ACC112 (cell line): ENCODE data around the gene SPCS3.
A peak's percentile ranks its signal among the peaks of the same experiment; 100 is the strongest.
"Not testable (repeated sequence)": the region's sequence is repeated elsewhere in the genome, so short reads cannot be mapped to it uniquely, and the experiment has no call there.

Experiments
- H2AFZ ChIP-seq: fragments of 200-600 bp; sonication (generic); one replicate; pipeline ENCODE4 v1.6.0; 2017; ENCODE audit warnings: antibody characterized with exemption, low read length; ENCODE audit not compliant: unreplicated experiment
- H3K27ac ChIP-seq: fragments of 200-600 bp; sonication (generic); 2 replicates; pipeline ENCODE4 v1.5.1; 2014; ENCODE audit warnings: low read depth, mild to moderate bottlenecking, antibody characterized with exemption, low read length, moderate library complexity
- H3K27me3 ChIP-seq: fragments of 200-600 bp; sonication (generic); 2 replicates; pipeline ENCODE4 v1.6.1; 2014; ENCODE audit warnings: mild to moderate bottlenecking, antibody characterized with exemption, low read length, moderate library complexity, mixed read lengths; ENCODE audit not compliant: insufficient read depth
- H3K36me3 ChIP-seq: fragments of 200-600 bp; sonication (generic); 2 replicates; pipeline ENCODE4 v1.6.1; 2016; ENCODE audit warnings: mild to moderate bottlenecking, antibody characterized with exemption, low read length, moderate library complexity, mixed read lengths; ENCODE audit not compliant: insufficient read depth
- H3K4me1 ChIP-seq: fragments of 200-600 bp; sonication (generic); one replicate; pipeline ENCODE4 v1.6.1; 2016; ENCODE audit warnings: low read length, mixed read lengths; ENCODE audit not compliant: insufficient read depth, unreplicated experiment, control insufficient read depth
- H3K4me3 ChIP-seq: fragments of 200-600 bp; sonication (generic); 2 replicates; pipeline ENCODE4 v1.5.1; 2014; ENCODE audit warnings: mild to moderate bottlenecking, low read depth, low read length
- H3K79me2 ChIP-seq: fragments of 200-600 bp; sonication (generic); one replicate; pipeline ENCODE4 v1.6.0; 2016; ENCODE audit warnings: low read length; ENCODE audit not compliant: control insufficient read depth, unreplicated experiment, insufficient read depth

The SPCS3 gene

DNA sequence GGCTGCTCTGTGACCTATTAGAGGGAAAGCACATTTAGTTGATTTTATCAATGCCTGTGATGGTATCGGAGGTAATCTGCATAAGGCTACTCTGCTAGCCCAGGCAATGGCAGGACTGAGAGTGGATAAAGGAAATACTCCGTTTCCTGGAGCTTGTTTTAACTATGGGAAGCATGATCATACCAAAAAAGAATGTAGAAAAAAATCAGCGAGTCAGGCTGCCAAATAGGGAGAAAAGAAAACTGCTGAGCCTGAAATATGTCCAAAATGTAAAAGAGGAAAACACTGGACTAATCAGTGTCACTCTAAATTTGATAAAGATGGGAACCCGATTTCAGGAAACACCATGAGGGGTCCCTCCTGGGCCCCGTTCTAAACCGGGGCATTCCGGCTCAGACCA, 25.6 kb downstream of the SPCS3 start:
- not testable (repeated sequence) for H3K79me2 ChIP-seq, H3K27me3 ChIP-seq, H3K4me1 ChIP-seq, H3K36me3 ChIP-seq, H3K27ac ChIP-seq
- Histone ChIP-seq H3K4me3 (peak overlapping the region; percentile 68), H2AFZ (peak overlapping the region; percentile 68)

DNA sequence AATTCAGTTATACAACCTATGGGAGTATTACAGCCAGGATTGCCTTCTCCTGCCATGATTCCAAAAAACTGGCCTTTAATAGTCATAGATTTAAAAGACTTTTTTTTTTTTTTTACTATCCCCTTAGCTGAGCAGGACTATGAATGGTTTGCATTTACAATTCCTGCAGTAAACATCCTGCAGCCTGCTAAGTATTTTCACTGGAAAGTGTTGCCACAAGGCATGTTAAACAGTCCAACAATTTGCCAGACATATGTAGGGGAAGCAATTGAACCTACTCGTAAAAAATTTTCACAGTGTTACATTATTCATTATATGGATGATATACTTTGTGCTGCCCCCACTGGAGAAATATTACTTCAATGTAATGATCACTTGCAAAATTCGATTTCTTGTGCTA, 27.1 kb downstream of the SPCS3 start:
- H3K36me3 ChIP-seq, H3K4me3 ChIP-seq, H3K4me1 ChIP-seq, H3K79me2 ChIP-seq, H2AFZ ChIP-seq, H3K27me3 ChIP-seq, H3K27ac ChIP-seq: not testable (repeated sequence)

GRCh38 chr4:176350671-176351070, 30.9 kb downstream of the SPCS3 start:
- no peak overlapping the region for H2AFZ ChIP-seq
- no peak overlapping the region for H3K27ac ChIP-seq
- H3K4me3 ChIP-seq = no peak overlapping the region
- H3K79me2 ChIP-seq = no peaks in the 10 kb centered on the region
- H3K36me3 ChIP-seq = no peaks in the 10 kb centered on the region
- no peaks in the 10 kb centered on the region for H3K27me3 ChIP-seq
- H3K4me1 ChIP-seq = no peaks in the 10 kb centered on the region

DNA sequence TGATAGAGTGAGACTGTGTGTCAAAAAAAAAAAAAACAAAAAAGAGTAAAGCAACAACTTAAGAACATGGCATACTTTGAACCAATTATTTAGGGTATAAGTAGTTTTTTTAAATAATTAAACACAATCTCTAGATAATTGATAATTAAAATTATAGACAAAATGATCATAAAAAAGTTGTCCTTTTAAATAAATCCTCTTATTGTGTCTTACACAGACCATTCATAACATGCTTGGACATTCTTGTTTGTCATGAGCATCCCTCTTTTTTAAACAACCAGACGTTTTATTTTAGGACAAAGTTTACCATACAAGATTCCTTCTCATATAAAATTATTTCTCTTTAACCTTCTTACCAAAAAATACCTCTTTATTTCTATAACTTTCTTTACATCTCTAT, 35.1 kb downstream of the SPCS3 start:
- H3K27me3 ChIP-seq = no peaks in the 10 kb centered on the region
- no peak overlapping the region for H3K4me3 ChIP-seq
- H3K36me3 ChIP-seq = no peaks in the 10 kb centered on the region
- no peak overlapping the region for H2AFZ ChIP-seq
- no peaks in the 10 kb centered on the region for H3K79me2 ChIP-seq
- H3K27ac ChIP-seq = no peak overlapping the region
- H3K4me1 ChIP-seq = peaks cover 6% of the 10 kb centered on the region

- H3K79me2 ChIP-seq = no peaks in the 10 kb centered on the region
- H3K4me3 ChIP-seq = no peak overlapping the region
- H3K36me3 ChIP-seq = no peaks in the 10 kb centered on the region
- H2AFZ ChIP-seq = no peak overlapping the region
- H3K27me3 ChIP-seq = no peaks in the 10 kb centered on the region
- peaks cover 17% of the 10 kb centered on the region for H3K4me1 ChIP-seq
- H3K27ac ChIP-seq = no peak overlapping the region
These were observed 37.8 kb downstream of the SPCS3 start for GRCh38 chr4:176357359-176358082.

DNA sequence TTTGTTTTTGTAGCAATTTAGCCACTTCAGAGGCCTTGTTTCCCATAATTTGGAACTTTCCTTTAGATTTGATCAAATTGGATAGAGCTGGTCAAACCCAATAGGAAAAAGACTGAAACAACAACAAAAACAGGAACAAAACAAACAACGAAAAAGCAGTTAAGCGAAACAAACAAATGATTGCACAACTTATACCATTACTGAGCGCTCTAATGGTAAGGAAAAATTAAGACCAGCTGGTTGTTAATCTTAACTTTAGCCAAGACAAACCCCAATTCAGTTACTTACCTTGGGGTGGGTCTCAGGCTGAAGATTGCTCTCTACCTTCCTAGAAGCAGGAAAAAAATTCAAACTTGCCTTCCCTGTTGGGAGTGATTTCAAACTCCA, 38.3 kb downstream of the SPCS3 start:
- H3K27ac ChIP-seq = no peak overlapping the region
- H3K4me1 ChIP-seq = peaks cover 17% of the 10 kb centered on the region
- no peaks in the 10 kb centered on the region for H3K27me3 ChIP-seq
- H3K36me3 ChIP-seq = no peaks in the 10 kb centered on the region
- no peak overlapping the region for H3K4me3 ChIP-seq
- no peak overlapping the region for H2AFZ ChIP-seq
- H3K79me2 ChIP-seq = no peaks in the 10 kb centered on the region

DNA sequence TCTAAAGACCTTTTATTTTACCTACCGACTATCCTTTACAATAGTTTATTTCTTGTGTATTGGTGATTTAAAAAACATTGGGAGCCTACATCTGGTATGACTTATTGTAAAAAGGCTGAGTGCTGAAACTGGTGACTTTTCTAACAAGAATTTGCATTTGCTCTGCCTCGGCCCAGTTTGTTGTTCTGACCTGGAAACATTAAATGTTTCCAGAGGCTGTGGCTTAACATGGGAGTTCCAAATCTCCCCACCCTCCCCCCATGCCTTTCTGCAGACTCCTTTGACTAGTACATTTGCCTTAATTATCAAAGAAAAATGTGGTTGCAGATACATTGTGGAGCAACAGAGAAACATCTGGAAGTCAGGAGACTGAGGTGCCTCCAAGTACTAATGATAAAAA, 39.8 kb downstream of the SPCS3 start:
- Histone ChIP-seq H3K27ac (no peak overlapping the region), H3K4me1 (peaks cover 17% of the 10 kb centered on the region), H3K27me3 (no peaks in the 10 kb centered on the region), H3K79me2 (no peaks in the 10 kb centered on the region), H2AFZ (no peak overlapping the region), H3K36me3 (no peaks in the 10 kb centered on the region), H3K4me3 (no peak overlapping the region)

DNA sequence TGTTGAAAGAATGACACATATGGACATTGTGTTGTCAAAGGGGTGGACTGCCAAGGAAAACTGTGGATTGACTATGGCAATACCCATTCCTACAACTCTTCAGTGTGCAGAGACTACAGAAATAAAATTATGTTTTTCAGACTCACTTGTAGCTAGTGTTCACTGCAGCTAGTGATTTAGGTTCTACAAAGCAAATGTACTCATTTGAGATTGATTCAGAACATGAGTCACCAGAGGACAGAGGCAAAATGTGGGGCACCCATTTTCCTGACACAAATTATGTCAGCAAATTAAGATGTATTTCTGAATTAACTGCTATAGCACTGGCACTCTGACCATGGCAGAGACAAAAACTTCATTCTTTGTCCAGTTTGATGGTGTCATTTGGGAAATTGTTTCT, 40.7 kb downstream of the SPCS3 start:
- no peak overlapping the region for H3K27ac ChIP-seq
- no peaks in the 10 kb centered on the region for H3K36me3 ChIP-seq
- H3K4me1 ChIP-seq = peaks cover 17% of the 10 kb centered on the region
- no peaks in the 10 kb centered on the region for H3K79me2 ChIP-seq
- no peak overlapping the region for H3K4me3 ChIP-seq
- H2AFZ ChIP-seq = peak overlapping the region; percentile 4
- H3K27me3 ChIP-seq = no peaks in the 10 kb centered on the region

DNA sequence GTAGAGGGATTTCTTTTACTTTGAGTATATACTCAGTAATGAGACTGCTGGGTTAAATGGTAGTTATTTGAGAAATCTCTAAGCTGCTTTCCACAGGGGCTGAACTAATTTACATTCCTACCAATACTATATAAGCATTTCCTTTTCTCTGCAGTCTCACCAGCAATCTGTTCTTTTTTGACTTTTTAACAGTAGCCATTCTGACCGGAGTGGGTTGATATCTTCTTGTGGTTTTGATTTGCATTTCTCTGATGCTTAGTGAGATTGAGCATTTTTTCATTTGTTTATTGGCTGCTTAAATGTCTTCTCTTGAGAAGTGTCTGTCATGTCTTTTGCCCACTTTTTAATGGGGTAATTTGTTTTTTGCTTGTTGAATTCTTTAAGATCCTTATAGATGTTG, 43.3 kb downstream of the SPCS3 start:
- H3K27me3 ChIP-seq = no peaks in the 10 kb centered on the region
- no peak overlapping the region for H3K27ac ChIP-seq
- H3K4me1 ChIP-seq = peaks cover 17% of the 10 kb centered on the region
- no peak overlapping the region for H2AFZ ChIP-seq
- no peaks in the 10 kb centered on the region for H3K36me3 ChIP-seq
- H3K79me2 ChIP-seq = no peaks in the 10 kb centered on the region
- H3K4me3 ChIP-seq = no peak overlapping the region

DNA sequence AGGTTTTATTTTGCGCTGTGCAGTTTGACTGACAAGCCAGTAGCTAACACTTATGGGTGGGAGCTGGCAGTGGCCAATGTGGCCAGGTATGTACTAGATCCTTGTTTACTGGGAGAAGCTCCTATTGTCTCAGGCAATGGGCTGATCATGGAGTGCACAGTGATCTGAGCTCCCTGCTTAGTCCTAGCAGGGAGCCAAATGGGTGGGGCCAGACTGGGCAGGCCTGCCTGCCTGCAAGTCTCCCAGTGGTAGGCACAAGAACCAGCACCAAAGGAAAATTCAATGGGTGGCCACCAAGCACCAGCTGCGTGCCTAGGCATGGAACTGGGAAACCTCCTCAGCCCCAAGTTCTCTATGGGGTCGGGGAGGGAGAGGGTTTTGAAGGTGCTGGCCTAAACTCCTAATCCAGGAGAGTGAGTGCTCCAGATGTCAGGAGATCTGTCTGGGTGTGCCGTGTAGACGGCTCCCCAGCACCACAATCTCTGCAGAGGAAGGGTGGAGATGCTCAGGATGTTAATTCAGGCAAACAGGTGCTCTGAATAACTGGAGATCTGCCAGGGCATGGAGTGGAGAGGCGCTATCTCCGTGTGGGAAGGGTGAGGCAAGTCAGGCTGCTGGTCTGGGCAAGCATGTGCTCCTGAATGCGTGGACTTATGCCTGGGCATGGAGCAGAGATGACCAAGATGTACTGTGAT, 48.2 kb downstream of the SPCS3 start:
- Histone ChIP-seq H3K4me1 (peaks cover 4% of the 10 kb centered on the region), H3K27ac (no peak overlapping the region), H2AFZ (no peak overlapping the region), H3K4me3 (no peak overlapping the region), H3K27me3 (no peaks in the 10 kb centered on the region), H3K36me3 (no peaks in the 10 kb centered on the region), H3K79me2 (no peaks in the 10 kb centered on the region)

- Histone ChIP-seq H3K36me3 (no peaks in the 10 kb centered on the region), H3K27ac (no peak overlapping the region), H3K4me1 (peaks cover 4% of the 10 kb centered on the region), H3K27me3 (no peaks in the 10 kb centered on the region), H2AFZ (no peak overlapping the region), H3K4me3 (no peak overlapping the region), H3K79me2 (no peaks in the 10 kb centered on the region)
These were observed 56.4 kb downstream of the SPCS3 start for GRCh38 chr4:176376032-176376614.
